GM19099 (cell line): ENCODE results near the gene LYPD6.

ENCODE experiments used
- POLR2A ChIP-seq: IDR thresholded peaks from 3 replicates; pipeline ENCODE4 v1.6.1; 2011; ENCODE audit warnings: low read depth; ENCODE audit not compliant: insufficient read length; ENCODE audit errors: extremely low read depth

Gene LYPD6

DNA sequence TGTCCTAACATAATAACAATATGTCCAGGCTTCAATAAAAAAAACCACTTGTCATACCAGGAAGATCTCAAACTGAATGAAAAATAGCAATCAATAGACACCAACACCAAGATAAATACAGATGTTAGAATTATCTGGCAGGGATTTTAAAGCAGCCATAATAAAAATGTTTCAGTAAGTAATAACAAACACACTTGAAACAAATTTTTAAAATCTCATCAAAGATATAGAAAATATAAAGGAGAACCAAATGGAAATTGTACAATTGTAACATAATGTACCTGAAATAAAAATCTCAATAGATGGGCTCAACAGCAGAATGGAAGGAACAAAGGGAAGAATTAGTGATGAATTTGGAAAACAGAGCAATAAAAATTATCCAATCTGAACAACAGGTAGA lies 128.1 kb downstream of the LYPD6 start:
- no peak for TF ChIP-seq POLR2A

DNA sequence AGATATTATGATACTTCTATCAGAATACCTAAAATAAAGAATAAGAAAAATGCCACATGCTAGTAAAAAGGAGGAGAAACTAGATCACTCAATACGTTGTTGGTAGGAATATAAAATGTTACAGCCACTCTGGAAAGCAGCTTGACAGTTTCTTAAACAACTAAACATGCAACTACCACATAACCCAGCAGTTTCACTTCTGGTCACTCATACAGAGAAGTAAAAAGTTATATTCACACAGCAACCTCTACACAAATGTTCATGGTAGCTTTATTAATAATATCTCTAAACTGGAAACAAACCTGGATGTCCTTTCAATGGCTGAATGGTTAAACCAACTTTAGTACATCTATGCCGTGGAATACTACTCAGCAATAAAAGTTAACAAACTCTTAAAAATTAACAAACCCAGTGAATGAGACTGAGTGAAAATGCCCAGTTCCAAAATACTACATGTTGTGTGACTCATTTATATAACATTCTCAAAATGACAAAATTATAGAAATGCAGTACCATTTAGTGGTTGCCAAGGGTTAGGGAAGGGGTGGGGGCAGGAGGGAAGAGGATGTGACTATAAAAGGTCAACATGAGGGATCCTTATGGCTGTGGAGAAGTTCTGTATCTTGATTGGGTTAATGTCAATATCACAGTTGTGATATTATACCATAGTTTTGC lies 133.1 kb downstream of the LYPD6 start:
- TF ChIP-seq POLR2A = no peak

- no peak for TF ChIP-seq POLR2A
Measured at GRCh38 chr2:149464396-149464795, 134.0 kb downstream of the LYPD6 start.

GRCh38 chr2:149465873-149466272 lies 135.5 kb downstream of the LYPD6 start:
- no peak for TF ChIP-seq POLR2A

DNA sequence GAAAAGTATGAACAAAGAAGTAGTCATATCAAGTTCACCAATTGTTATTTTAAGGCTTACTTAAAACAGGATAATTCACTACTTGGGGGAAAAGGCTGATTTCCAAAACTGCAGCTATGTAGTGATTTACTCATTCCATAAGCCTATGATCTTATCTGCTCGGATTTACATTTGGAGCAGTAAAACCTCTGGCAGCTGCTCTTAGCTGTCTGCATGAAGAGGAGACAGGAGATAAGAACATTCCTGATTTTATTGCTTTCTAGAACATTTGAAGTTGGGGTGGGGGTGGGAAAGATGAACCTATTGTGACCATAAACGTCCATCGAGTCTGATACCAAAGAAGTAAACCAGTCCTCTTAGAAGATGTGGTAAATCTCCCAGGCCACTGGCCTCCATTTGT lies 136.2 kb downstream of the LYPD6 start:
- TF ChIP-seq POLR2A = no peak

- TF ChIP-seq POLR2A = no peak
Measured at GRCh38 chr2:149467436-149467835, 137.0 kb downstream of the LYPD6 start.

- no peak for TF ChIP-seq POLR2A
Measured at GRCh38 chr2:149468636-149469035, 138.2 kb downstream of the LYPD6 start.

- TF ChIP-seq POLR2A = no peak
Measured at GRCh38 chr2:149470046-149470445, 139.7 kb downstream of the LYPD6 start.

GRCh38 chr2:149472413-149472812 lies 142.0 kb downstream of the LYPD6 start:
- TF ChIP-seq POLR2A = no peak

- no peak for TF ChIP-seq POLR2A
Measured at GRCh38 chr2:149473068-149473467, 142.7 kb downstream of the LYPD6 start.

DNA sequence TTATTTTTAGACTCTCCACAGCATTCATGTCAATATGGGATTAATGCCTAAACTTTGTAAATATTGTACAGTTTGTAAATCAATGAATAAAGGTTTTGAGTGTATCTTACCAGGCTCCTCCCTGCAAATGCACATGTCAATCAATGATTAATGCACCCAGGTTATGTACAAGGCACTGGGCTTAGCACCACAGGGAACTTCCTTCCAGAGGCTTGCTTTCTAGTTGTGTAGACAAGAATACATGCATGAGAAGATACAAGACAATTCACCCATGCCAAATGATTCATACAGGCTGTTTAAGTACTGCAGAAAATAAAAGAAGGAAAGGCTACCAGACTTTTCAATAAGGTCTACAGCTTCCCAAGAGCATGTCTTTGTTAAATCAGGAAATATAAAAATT lies 143.1 kb downstream of the LYPD6 start:
- no peak for TF ChIP-seq POLR2A

- TF ChIP-seq POLR2A = no peak
Measured at GRCh38 chr2:149483004-149483605, 152.7 kb downstream of the LYPD6 start.

- TF ChIP-seq POLR2A = no peak
Measured at GRCh38 chr2:149486664-149487063, 156.3 kb downstream of the LYPD6 start.

DNA sequence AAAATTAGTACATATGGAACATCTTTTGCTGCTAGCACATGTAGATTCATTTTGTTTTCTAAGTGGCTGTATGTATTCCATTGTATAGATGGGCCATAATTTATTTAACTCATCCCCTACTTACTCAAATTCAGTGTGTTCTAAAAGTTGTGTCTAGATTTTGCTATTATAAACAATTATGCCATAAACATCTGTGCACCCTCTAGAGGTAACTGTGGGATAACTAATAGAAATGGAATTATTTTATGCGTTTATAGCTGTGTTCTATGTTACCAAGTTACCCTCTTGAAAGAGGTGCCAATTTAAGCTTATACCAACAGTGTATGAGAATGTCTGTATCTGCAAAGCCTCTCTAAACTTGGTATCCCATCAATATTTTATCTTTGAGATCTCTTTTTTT lies 156.8 kb downstream of the LYPD6 start:
- no peak for TF ChIP-seq POLR2A

DNA sequence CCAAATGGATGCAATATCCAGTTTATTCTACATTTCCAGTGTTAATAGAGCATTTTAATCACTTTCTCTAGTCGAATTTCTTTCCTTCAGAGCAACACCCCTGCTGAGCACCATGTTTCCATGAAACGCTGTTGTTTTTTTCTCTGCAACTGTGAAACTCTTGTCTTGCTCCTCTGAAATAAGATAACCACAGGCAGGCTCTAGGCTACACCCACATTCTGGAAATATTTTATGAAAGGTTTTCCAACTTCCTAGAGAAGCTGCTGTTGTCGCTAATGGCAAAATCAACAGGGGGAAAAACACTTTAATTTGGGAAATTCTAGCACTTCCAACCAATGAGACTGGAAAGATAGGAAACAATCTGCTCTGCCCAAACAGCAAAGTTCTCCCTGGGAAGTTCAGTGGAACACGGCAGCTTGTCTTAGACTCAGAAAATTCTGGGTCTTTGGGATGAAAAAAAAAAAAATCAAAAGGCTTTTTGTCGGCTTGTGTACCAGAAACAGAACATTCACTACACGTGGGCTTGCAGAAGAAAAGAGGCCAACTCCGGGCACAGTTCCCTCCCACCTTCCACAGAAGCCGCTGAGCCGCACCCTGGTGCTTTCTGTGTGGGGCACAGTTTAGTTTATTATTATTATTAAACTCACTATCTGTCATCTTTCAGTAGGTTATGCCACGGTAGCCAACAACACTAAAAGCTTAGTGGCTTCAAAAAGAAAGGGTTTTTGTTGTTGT lies 158.5 kb downstream of the LYPD6 start:
- no peak for TF ChIP-seq POLR2A

DNA sequence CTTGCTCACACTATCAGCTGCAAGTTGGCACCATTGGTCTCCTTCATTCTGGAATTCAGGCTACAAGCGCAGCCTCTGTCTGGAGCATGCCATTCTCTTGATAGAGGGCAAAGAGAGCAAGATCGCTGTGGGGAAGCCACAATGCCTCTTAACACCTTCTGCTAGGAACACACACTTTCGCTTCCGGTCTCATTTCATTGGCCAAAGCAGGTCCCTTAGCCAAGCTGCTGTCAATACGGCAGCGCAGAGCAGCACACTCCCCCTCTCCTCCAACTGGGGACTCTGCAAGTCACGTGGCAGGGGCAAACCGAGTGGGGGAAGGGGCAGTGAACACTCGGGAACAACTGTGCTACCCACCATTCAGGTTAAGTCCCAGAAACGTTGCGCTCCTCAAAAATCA lies 159.1 kb downstream of the LYPD6 start:
- no peak for TF ChIP-seq POLR2A
